GM21381 (cell line): ENCODE measurements around the gene WNT11.
A peak's percentile ranks its signal among the peaks of the same experiment; 100 is the strongest.

ENCODE experiments used
- ATAC-seq: cut with Tn5 transposase; IDR thresholded peaks from one replicate; pipeline ENCODE4 v1.9.1; 2021; ENCODE audit warnings: mild to moderate bottlenecking, moderate library complexity; ENCODE audit not compliant: unreplicated experiment

The WNT11 gene

DNA sequence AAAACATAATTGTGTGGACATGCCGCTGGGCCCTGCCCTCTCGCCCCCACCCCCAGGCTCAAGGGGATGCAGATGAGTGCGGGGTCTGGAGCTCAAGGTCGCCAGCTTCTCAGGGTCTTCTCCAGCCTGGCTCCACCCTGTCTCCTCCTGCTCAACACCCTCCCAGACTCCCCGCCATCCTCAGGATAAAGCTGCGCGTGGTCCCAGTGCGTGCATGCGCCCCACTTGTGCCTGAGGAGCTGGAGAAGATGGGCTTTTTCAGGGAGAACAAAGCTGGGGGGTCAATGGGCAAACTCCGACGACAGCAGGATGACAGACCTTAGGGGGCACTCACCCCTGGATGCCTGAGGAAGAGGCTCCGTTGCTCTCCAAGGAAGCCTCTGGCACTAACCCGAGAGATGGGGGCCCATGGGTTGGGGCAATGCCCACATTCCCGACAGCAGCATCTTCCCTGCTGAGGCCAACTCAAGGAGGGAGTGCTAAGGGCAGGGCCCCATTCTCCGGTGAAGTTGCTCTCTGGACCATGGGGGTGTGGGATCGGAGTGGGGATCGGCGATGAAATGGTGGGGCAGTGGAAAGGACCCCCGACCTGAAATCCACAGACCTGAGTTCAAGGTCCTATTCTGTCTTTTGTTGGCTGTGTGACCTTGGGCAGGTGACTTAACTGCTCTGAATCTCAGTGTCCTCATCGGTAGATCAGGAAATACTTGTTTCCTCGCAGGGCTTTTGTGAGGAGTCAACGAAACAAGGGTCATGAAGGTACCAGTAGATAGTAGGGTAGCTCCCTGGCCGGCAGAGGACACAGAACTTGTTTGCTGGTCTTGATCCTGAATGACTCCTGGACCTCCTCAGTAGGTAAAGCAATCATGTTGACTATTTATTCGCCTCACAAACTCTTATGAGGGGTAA, 47.7 kb downstream of the WNT11 start:
- no peak for ATAC-seq

DNA sequence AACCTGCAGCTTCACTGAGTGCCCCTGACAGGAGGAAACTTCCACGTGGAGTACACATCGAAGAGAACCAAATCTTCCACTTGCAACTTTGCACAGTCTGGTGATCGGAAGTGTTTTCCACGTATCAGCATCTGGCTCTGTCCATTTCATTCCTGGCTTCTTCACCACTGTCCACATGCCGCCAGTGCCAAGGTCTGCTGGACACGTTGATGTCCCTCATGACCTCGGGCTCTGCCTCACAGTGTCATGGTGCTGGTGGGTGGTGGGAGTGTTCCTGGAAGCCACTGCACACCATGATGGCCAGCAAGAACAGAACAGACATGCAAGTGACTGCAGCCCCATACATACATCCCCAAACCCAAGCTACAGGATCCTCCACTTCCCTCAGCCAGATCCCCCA, 48.4 kb downstream of the WNT11 start:
- ATAC-seq: no peak

DNA sequence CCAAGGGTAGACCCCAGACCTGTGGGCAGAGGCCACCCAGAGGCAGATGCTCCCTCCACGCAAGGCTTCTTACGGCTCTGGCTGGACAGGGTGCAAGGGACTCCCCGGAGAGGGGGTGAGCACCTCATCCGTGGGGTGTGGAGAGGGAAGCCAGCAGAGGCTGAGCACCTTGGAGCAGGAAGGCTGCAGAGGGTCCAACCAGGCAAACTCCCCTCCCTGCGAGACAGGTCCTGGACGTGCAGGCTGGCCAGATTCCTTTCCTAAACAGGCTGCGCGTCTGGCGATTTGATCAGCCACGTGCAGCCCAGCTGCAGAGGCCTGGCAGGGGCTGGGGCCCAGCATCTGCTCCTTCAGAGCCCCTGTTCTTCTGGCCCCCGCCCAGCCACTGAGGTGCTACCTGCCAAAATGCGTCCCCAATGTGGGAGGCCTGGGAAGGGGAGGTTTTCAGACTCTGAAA, 49.3 kb downstream of the WNT11 start:
- ATAC-seq: no peak

DNA sequence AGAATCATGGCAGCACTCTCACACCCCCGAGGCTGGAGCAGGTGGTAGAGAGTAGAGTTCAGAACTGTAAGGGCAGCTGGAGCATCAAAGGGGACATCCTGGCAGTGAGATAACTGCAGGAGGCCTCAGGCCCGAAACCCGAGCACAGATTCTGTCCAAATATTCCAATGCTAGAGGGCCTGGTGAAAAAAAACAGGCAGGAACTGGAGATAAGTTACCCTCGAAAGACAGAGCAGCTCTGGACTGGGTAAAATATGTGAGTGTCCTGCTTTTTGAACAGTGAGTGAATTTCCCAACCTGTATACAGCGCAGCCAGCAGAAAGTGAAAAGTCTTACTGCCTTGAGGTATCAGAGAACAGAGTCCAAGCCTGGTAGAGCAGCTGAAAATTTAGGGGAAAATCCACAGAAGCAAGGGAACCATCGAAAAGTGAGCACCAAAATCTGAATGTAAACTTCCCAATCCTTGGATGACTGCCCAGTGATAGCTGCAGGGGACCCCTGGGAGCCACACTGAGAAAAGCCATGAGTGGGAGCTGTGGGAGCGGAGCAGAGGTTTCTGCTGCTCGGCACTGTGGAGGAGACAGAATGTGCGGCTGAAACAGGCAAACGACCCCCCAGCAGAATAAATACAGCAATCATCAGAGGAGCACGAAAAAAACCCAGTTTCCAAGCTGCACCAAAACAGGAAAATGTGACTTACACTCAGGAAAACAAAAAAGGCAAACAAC, 50.6 kb downstream of the WNT11 start:
- ATAC-seq: no peak

DNA sequence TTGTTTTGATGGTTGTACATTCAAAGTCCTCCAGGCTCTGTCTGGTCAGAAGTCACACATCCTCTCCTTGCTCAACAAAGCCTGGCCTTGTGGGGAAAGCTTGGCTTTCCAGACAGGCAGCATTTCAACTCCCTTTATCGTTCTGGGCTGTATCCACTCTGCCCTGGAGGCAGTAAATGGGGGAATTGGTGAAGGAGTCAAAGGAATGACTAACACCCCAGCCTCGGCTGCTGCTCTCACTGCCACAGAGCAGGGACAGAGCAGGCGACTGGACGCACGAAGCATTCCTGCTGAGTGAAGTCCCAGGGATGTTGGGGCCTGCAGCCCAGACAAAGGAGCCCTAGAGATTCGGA, 52.8 kb downstream of the WNT11 start:
- ATAC-seq: no peak

DNA sequence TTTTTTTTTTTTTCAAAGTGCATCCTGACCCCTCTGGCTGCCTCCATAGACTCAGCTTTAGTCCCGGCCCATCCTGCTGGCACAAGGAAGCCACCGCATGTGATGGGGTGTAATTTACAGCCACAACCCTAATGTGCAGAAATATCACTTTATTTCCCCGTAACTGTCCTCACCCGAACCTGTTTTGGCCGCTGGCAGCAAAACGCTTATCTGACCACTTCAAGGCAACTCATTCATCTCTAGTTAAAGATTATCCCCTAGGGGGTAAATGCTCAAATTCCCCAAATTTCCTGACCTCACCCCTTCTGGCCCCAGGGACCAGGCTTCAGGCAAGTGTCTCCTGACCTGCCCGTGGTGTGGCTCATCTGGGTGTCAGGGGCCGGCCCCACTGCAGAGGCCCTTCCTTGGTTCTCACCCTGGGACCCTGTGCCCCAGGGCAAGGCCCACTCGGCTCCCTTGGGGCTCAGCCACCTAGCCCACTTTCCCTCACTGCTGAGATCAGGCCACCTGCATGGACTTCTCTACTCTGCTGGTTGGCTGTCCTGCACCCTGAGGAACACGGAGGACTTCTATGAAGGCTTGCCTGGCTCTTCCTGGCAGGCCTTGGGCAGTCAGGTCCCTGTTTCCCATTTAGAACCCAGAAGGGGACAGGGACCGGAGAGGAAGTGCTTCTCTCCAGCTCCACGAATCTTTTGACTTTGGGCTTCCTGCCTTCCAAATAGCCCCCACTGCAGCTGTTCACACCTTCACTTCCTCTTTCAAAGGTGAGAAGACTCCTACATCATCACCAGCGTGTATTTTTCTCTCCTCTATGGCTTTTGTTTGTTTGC, 53.3 kb downstream of the WNT11 start:
- peak; percentile 61 for ATAC-seq

DNA sequence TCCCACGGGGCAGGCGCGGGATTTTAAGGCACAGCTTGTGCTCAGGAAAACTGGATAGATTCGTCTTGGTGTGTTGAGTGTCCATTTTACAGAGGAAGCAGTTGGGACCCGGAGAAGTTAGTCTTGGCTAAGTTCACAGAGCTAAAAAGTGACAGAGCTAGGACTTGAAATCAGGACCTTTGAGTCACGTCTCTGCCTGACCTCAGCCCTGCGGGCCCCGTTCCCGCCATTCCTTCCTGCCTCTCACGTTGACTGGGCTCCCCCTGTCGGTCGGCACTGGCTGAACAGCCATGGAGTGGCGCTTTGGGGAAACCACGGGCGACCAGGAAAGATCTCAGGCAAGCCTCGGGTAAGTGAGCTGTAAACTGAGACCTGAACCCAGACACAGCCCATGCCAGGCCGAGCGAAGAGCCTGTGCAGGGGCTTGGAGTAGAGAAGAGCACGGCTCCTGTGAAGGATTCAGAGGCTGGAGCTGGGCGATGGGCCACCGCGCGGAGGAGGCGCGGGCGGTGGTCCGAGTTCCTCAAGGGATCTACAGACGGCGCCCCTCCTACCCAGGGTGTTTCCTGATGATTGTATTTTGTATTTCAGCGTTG, 54.1 kb downstream of the WNT11 start:
- ATAC-seq: peak; percentile 62

DNA sequence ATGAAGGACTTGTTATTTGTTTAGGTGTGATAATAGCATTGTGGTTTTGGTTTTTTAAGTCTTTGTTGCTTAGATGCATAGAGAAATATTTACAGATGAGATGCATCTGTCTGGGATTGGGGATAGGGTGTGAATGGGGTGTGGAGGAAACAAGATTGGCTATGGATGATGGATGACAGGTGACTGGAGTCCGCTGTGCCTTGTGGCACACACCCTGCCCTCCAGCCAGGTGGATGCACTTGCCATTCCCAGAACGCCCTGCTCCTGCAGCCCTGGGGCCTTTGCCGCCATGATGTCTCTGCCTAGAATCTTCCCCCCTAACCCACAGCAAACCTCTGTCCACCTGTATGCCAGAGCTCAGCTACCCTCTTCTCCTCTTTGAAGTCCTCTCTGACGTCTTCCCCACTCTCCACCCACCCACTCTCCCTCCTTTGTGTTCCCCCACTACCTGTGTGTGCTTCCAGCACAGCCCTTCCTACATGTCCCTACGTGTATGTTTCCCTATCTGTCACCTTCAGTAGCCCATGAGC, 54.7 kb downstream of the WNT11 start:
- no peak for ATAC-seq

DNA sequence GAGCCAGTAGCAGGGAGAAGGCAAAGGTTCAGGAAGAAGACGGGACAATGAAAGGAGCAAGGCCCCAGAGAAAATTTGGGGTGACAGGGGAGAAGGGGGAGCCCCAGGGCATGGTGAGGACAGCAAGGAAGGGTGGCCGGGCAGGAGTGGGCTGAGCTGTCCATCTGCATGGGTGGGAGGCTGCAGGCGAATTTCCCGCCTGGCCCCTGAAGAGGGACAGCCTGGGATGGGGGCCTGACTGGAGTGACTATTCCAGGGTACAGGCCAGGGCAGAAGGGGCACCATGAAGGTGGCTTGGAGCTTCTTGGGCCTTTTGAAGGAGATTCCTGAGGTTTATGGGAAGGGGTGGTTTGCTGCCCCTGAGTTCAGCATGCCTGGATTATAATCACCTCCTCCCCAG, 56.2 kb downstream of the WNT11 start:
- no peak for ATAC-seq

DNA sequence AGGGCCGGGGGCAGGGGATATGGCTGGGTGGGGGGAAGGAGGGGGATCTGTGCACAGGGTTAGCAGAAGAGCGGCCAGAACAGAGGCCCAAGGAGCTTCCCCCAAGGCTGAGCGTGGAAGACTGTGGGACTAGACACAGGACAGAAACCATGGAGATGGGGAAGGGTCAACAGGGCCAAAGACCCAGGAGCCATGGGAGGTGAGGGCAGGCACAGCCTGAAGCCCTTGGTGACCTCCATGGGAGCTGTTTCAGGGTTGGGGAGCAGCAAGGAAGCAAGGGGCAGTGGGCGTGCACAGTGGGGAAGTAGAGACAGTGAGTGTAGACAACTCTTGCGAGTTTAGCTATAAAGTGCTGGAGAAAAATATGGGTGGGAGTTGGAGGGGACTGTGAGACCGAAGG, 56.6 kb downstream of the WNT11 start:
- no peak for ATAC-seq

DNA sequence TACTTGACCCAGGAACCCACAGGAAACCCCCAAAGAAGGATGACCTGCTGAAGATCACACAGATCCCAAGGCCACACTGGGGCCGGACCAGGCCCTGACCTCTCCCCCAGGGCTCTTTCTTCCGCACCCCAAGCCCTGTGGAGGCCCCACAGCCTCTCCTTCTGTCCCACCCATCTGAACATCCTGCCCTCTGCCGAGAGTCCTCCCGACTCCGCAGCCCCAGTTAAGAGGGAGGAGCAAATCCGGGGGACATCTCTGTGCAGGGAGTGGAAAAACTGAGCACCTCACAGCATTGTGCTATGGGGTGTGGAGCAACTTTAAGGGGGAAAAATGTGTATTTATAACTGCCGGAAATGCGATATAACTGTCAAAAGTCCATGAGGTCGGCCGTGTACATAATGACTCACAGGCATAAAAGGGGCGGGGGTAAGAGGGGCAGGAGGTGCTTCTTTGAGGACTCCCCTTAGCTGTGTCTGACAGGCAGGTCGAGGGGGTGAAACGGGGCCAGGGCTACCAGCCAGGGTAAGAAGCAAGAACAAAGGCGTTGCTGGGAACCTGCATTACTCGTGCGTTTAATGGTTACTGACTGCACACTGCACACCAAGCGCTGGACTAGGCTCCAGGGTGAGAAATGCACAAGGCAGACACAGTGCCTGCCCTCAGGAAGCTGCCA, 57.2 kb downstream of the WNT11 start:
- no peak for ATAC-seq

DNA sequence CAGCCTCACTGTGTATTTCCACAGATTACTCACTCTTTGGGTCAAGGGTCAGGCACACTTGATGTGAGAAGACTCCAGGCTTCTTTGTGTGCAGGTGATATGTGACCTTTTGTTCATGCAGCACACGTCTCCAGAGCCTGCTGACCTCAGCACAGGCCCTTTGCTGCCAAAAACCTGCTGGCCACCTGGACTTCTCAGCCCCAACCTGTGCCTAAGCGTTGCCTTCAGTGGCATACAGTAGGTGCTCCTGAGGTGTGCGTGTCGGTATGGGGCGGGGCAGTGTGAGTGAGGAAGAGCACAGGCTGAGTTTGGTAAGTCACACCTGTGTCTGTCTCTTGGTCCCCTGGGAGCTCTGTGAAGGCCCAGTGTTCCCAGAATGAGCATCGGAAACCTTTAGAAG, 58.1 kb downstream of the WNT11 start:
- no peak for ATAC-seq

DNA sequence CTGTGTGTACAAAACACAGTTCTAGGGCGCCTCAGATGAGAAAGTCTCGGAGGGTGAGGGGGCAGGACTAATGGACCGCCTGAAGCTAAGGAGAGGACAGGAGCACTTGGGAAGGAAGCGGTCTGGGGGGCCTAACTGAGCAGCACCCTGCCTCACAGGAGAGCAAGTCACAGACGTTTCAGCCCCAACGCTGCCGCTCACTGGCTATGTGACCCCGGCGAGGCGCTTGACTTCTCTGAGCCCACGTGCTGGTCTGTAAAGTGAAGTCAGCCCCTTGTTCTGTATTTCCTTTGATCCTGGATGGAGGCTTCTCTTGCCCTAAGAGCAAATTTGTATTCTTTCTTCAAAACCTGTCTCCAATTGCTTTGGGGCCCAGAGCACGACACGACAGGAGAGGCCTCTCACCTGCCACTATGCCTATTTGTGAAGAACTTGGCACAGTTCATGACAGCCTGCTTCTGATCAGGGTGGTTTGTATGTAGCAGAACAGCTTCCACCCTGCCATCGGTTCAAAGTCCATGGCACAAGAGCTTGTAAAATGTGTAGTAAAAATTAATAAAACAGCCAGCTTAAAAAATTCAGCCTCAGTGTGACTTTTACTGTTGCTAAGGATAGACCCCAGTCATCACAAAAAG, 59.1 kb downstream of the WNT11 start:
- no peak for ATAC-seq

DNA sequence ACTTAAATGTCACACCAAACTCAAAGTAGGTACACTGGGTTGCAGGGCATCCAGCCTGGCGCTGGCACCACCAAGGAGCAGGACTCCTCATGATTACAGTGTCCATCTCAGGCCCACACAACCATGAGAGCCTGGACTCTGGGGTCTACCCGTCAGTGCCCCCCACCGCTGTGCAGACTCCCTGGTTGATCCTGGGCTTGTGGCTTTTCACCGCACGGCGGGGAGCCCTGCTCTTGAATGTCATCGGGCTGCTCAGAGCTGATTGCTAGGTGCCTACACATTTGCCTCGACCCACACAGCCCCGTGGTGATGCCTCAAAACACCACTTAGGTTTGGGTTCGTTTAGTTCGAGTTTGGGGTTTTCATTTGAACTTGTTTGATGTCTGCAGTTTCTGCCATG, 63.0 kb downstream of the WNT11 start:
- no peak for ATAC-seq

DNA sequence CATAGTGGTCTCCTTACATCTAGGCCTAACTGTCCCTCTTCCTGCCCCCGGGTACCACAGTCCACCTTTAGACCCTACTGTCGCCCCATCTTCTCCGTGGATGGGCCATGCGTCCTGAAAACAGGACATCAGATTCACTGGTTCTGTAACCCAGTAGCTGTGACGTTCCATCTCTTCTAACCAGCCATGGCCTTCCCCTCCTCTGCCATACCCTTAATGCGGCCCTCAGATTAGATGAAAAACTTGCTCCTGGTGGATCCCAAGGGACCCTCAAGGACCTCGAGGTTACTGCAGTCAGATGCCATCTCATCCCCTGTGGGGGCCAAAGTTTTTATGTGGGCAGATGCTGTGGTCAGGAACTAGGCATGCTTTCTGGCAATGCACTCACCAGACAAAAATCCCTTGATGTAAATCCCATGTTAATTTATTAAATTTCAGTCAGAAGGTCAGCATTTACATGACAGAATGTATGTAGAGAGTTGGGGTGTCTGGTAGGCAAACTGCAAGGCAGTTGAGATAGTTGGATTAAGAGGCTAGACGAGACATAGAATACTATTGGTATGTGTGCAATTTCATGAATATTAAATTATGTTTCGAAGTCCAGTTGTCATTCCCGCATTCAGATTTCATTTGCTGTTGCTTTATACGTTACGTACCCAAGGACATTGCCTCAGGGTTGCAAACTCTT, 64.3 kb downstream of the WNT11 start:
- ATAC-seq: no peak

DNA sequence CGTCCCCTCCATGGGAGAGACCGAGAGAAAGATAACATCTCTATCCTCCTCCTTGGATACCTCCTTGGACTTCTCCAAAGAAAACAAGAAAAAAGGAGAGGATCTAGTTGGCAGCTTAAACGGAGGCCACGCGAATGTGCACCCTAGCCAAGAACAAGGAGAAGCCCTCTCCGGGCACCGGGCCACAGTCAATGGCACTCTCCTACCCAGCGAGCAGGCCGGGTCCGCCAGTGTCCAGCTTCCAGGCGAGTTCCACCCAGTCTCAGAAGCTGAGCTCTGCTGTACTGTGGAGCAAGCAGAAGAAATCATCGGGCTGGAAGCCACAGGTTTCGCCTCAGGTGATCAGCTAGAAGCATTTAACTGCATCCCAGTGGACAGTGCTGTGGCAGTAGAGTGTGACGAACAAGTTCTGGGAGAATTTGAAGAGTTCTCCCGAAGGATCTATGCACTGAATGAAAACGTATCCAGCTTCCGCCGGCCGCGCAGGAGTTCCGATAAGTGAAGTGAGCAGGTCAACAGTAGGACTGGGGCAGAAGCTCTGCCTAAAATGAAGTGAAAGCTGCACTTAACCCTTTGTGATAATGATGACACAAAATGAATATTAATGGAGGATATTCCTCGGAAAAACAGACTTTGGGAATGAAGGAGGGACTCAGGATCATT, 65.3 kb downstream of the WNT11 start:
- no peak for ATAC-seq

DNA sequence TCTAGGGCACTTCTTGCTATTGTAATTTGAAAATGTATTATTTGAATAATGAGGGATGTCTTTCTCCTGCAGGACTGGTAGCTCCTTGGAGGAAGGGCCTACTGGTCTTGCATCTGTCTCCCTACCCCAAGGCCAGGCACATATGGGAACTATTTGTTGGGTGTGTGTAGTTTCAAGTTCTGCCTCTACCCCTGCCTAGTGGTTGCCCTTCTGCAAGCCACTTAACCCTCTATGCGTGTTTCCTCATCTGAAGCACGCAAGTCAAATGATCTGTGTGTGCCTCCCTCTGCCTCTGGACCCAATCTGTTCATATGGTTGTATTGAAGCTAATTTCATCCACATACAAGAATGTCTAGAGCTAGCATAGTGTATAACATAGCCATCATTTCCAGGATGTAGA, 67.0 kb downstream of the WNT11 start:
- ATAC-seq: no peak
